ENCODE results near the gene LIPA.
"Not testable (repeated sequence)": the region's sequence is repeated elsewhere in the genome, so short reads cannot be mapped to it uniquely, and the experiment has no call there.

DNA sequence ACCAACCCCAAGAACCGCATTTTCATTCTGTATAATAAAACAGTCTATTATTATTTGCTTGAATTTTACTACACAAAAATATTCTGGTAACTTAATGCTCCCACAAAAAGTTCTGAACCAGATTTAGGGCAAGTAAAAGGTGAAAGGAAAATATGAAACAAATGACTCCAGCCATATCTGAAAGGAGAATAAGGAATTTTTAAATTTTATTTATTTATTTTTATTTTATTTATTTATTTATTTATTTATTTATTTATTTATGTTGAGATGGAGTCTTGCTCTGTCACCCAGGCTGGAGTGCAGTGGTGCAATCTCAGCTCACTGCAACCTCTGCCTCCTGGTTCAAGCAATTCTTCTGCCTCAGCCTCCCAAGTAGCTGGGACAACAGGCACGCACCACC lies 4.0 kb downstream of the LIPA start:
- not testable (repeated sequence) for TF ChIP-seq POLR2A (IDR thresholded peaks at IDR 0.05)
- TF ChIP-seq, protein P1, sequence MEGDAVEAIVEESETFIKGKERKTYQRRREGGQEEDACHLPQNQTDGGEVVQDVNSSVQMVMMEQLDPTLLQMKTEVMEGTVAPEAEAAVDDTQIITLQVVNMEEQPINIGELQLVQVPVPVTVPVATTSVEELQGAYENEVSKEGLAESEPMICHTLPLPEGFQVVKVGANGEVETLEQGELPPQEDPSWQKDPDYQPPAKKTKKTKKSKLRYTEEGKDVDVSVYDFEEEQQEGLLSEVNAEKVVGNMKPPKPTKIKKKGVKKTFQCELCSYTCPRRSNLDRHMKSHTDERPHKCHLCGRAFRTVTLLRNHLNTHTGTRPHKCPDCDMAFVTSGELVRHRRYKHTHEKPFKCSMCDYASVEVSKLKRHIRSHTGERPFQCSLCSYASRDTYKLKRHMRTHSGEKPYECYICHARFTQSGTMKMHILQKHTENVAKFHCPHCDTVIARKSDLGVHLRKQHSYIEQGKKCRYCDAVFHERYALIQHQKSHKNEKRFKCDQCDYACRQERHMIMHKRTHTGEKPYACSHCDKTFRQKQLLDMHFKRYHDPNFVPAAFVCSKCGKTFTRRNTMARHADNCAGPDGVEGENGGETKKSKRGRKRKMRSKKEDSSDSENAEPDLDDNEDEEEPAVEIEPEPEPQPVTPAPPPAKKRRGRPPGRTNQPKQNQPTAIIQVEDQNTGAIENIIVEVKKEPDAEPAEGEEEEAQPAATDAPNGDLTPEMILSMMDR (IDR thresholded peaks at IDR 0.05): not testable (repeated sequence)
